GM12892 (cell line): ENCODE data around the gene DENND1C.

Experiments used
- POLR2A ChIP-seq: IDR thresholded peaks from 2 replicates; pipeline ENCODE4 v1.6.1; 2011; ENCODE audit warnings: low read depth, low read length, control low read depth
- POLR2AphosphoS5 ChIP-seq: IDR thresholded peaks from 2 replicates; pipeline ENCODE4 v1.6.1; 2011; ENCODE audit warnings: low read depth, low read length, control low read depth

GRCh38 chr19:6421075-6422014 is 60.2 kb downstream of the DENND1C start:
- TF ChIP-seq POLR2AphosphoS5 (0 out of 2 replicates have a peak, but pooled peaks have one; percentile 21), POLR2A (no peak)
